ENCODE results near the gene C6orf62. TPM values are rescaled to one million over a fixed set of nuclear protein-coding genes. Genes with fewer than 3 reads are reported as not detected.

The C6orf62 gene
- total and polyA plus RNA-seq, 2 experiments from 2014 or later, result 27.2 to 64.1 TPM

- Histone ChIP-seq H3K9me2 (replicated peaks; ENCODE audit: insufficient read depth) (no peaks in the 10 kb centered on the region), H3K79me2 (no peaks in the 10 kb centered on the region), H3K27ac (no peak overlapping the region)
Observed at GRCh38 chr6:24692003-24692402, 27.0 kb downstream of the C6orf62 start.

GRCh38 chr6:24691550-24691949 lies 27.4 kb downstream of the C6orf62 start:
- Histone ChIP-seq H3K9me3 (ENCODE audit: low read depth) (no peaks in the 10 kb centered on the region), H4K20me1 (ENCODE audit: insufficient read depth, poor library complexity, severe bottlenecking) (no peaks in the 10 kb centered on the region), H3K4me2 (no peak overlapping the region), H3K79me2 (no peaks in the 10 kb centered on the region), H3K9me2 (replicated peaks; ENCODE audit: insufficient read depth) (no peaks in the 10 kb centered on the region), H3K36me3 (replicated peaks; ENCODE audit: insufficient read depth, low read depth) (no peaks in the 10 kb centered on the region), H3K4me3 (no peak overlapping the region), H2AFZ (no peak overlapping the region), H3K4me1 (ENCODE audit: insufficient read depth) (no peaks in the 10 kb centered on the region), H3K27me3 (no peaks in the 10 kb centered on the region), H3K27ac (no peak overlapping the region)
- 94% methylated on average over 3 of the region's 3 CpGs for WGBS (ENCODE audit: low lambda C conversion rate, missing lambda C conversion rate)
- DNase-seq (ENCODE audit: low spot score), result no peak
- TF ChIP-seq EZH2phosphoT487 (IDR thresholded peaks at IDR 0.05; ENCODE audit: low read depth, severe bottlenecking, unreplicated experiment) (no peak), CTCF (IDR thresholded peaks at IDR 0.05; ENCODE audit: poor library complexity) (no peak), EZH2 (IDR thresholded peaks at IDR 0.05; ENCODE audit: borderline replicate concordance) (no peak)

More at GRCh38 chr6:24692003-24692402, 27.0 kb downstream of the C6orf62 start:
- DNase-seq (ENCODE audit: low spot score), result no peak
- TF ChIP-seq CTCF (IDR thresholded peaks at IDR 0.05; ENCODE audit: poor library complexity) (no peak), EZH2phosphoT487 (IDR thresholded peaks at IDR 0.05; ENCODE audit: low read depth, severe bottlenecking, unreplicated experiment) (no peak), EZH2 (IDR thresholded peaks at IDR 0.05; ENCODE audit: borderline replicate concordance) (no peak)
- H3K9me3 ChIP-seq (ENCODE audit: low read depth), result no peaks in the 10 kb centered on the region
- no peak overlapping the region for H3K4me2 ChIP-seq
- no peaks in the 10 kb centered on the region for H3K36me3 ChIP-seq (replicated peaks; ENCODE audit: insufficient read depth, low read depth)
- H3K4me1 ChIP-seq (ENCODE audit: insufficient read depth), result no peaks in the 10 kb centered on the region
- H2AFZ ChIP-seq, result no peak overlapping the region
- 86% methylated on average over 4 of the region's 4 CpGs for WGBS (ENCODE audit: low lambda C conversion rate, missing lambda C conversion rate)
- no peak overlapping the region for H3K4me3 ChIP-seq
- H3K27me3 ChIP-seq, result no peaks in the 10 kb centered on the region
- no peaks in the 10 kb centered on the region for H4K20me1 ChIP-seq (ENCODE audit: insufficient read depth, poor library complexity, severe bottlenecking)

- H3K27ac ChIP-seq, result no peak overlapping the region
- no peaks in the 10 kb centered on the region for H4K20me1 ChIP-seq (ENCODE audit: insufficient read depth, poor library complexity, severe bottlenecking)
- H3K9me2 ChIP-seq (replicated peaks; ENCODE audit: insufficient read depth), result no peaks in the 10 kb centered on the region
- no peaks in the 10 kb centered on the region for H3K9me3 ChIP-seq (ENCODE audit: low read depth)
- H3K27me3 ChIP-seq, result no peaks in the 10 kb centered on the region
- H3K36me3 ChIP-seq (replicated peaks; ENCODE audit: insufficient read depth, low read depth), result no peaks in the 10 kb centered on the region
- no peak overlapping the region for H3K4me3 ChIP-seq
- H2AFZ ChIP-seq, result no peak overlapping the region
- no peaks in the 10 kb centered on the region for H3K4me1 ChIP-seq (ENCODE audit: insufficient read depth)
- H3K4me2 ChIP-seq, result no peak overlapping the region
- 47% methylated on average over 1 of the region's 1 CpG for WGBS (ENCODE audit: low lambda C conversion rate, missing lambda C conversion rate)
- peaks cover 3% of the 10 kb centered on the region for H3K79me2 ChIP-seq
- TF ChIP-seq CTCF (IDR thresholded peaks at IDR 0.05; ENCODE audit: poor library complexity) (no peak), EZH2 (IDR thresholded peaks at IDR 0.05; ENCODE audit: borderline replicate concordance) (no peak), EZH2phosphoT487 (IDR thresholded peaks at IDR 0.05; ENCODE audit: low read depth, severe bottlenecking, unreplicated experiment) (no peak)
- no peak for DNase-seq (ENCODE audit: low spot score)
Observed at GRCh38 chr6:24690593-24690992, 28.4 kb downstream of the C6orf62 start.

GRCh38 chr6:24689964-24690363 lies 29.0 kb downstream of the C6orf62 start:
- H2AFZ ChIP-seq, result no peak overlapping the region
- no peaks in the 10 kb centered on the region for H3K9me3 ChIP-seq (ENCODE audit: low read depth)
- no peak for DNase-seq (ENCODE audit: low spot score)
- H3K4me1 ChIP-seq (ENCODE audit: insufficient read depth), result no peaks in the 10 kb centered on the region
- H4K20me1 ChIP-seq (ENCODE audit: insufficient read depth, poor library complexity, severe bottlenecking), result no peaks in the 10 kb centered on the region
- 95% methylated on average over 2 of the region's 2 CpGs for WGBS (ENCODE audit: low lambda C conversion rate, missing lambda C conversion rate)
- H3K9me2 ChIP-seq (replicated peaks; ENCODE audit: insufficient read depth), result no peaks in the 10 kb centered on the region
- H3K79me2 ChIP-seq, result peaks cover 3% of the 10 kb centered on the region
- no peak overlapping the region for H3K4me2 ChIP-seq
- no peak overlapping the region for H3K4me3 ChIP-seq
- H3K27me3 ChIP-seq, result no peaks in the 10 kb centered on the region
- TF ChIP-seq EZH2phosphoT487 (IDR thresholded peaks at IDR 0.05; ENCODE audit: low read depth, severe bottlenecking, unreplicated experiment), result no peak
- TF ChIP-seq CTCF (IDR thresholded peaks at IDR 0.05; ENCODE audit: poor library complexity), result no peak
- no peak for TF ChIP-seq EZH2 (IDR thresholded peaks at IDR 0.05; ENCODE audit: borderline replicate concordance)
- no peak overlapping the region for H3K27ac ChIP-seq
- no peaks in the 10 kb centered on the region for H3K36me3 ChIP-seq (replicated peaks; ENCODE audit: insufficient read depth, low read depth)
